ENCODE data around the gene WFDC12.

DNA sequence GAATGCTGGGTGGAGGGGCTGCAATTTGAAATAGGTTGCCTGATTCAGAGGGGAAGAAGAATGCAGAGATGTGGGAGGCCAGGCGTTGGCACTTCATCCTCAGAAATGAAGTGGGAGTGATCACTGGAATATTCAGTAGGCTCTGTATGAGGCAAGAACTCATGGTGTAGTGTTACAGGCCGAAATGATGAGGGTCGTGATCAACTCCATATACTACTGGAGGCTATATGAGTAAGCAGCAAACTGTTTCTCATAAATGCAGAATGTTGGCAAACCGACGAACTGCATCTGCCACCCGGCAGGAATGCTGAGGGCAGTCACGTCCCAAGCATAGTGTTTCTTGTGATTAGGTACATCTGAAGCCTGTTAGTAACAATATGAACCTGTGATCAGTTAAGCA lies 36.0 kb downstream of the WFDC12 start:
- no peak for TF ChIP-seq CTCF (conservative IDR thresholded peaks at IDR 0.05; ENCODE audit: low read depth, low read length)
- TF ChIP-seq EZH2 (IDR thresholded peaks at IDR 0.05; ENCODE audit: low read length, unreplicated experiment) = no peak
